SKM-1 (cell line): Measurements from ENCODE around the gene PSAPL1.

Experiments used
- DNase-seq: peaks from one replicate; lab custom pipeline; 2025; ENCODE audit not compliant: unreplicated experiment; lab: John Stamatoyannopoulos, UW

Gene PSAPL1

DNA sequence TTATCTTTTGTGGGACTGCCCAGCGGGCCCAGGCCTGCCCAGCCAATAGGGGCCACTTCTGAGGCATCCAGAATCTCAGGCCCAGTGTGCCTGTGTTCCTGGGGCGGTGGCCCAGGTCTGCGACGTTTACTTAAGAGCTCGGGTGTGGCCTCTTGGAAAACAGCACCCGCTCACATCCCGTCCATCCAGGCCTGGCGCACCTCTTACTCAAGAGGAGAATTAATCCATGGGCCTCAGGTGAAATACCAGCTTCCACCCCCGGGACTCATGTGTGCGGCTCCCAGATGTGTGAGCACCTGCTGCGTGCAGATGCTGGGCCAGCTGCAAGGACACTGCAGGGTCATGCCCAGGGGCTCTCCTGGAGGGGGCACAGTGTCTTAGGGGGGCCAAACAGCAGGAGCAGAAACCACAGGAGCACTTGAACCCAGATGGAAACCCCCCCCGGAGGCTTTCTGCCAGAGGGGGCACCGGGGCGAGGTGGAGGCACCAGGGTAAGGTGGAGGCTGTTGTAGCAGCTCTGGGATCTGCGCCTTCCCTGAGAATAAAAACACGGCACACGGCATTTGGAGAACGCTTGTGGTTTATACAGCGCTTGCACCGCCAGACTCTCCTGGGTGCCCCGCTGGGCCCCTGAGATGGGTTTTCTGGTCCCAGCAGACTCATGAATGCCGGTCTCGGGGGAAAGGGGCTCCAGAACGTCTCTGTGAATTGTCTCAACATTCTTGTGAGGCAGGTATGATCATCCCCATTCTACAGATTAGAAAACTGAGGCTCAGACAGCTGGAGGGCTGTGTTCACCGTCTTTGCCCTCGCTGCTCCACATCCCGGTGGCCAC is 2.8 kb downstream of the PSAPL1 start:
- no peak for DNase-seq

DNA sequence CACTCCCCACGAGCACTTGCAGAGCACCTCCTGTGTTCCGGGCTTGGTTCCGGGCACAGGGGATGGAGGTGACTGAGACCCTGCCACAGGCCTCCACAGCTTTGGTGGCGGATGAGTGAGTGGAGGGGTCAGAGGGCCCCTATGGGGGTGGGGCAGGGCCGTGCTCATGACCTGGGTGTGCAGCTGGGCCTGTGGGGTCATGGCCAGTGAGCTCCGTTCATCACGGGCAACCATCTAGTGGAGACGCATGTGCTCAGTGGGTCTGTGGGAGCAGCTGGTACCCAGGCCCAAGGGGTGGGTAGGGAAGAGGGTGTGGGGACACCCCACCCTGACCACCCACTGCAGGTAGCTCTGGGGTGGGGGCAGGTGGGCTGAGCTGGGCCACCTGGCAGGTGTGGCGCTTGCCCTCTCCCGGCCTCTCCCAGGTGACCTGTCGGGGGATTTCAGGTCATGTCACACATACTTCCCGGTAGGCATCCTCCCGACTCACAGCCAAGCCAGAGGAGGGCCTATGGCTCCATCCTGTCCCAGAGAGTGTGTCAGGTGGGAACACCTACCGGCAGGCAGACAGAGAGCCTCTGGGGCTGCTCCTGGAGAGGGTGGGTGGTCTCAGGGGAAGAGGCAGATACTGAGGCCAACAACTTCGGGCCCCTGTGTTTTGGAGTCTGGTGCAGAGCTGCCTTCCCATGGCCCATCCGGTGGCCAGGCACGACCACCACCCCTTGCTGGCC is 3.6 kb downstream of the PSAPL1 start:
- DNase-seq = no peak

DNA sequence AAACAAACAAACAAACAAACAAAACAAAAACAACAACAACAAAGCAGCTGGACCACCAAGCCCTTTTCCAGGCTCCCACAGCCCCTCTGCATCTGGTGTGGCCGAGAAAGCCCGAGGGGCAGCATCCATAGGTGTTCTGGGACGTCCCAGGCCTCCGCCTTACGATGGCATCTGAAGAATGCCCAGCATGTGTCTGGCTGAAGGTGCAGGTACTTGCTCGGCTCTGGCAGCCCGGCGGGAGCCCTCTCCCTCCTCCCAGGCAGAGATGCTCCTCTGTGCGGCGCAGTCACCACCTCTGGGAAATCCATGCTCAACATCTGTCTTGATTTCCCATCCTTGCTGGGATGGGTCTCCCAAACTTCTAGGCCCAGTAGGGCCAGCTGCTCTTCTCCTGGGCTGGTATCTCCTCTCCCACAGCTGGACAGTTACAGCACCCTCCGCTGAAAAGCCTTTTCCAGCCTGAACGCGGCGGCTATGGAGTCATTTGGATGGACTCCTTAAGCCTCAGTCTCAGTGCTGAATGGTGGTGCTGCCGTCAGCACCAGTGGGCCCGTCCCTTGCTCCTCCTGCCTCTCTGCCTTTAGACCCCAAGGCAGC is 4.3 kb downstream of the PSAPL1 start:
- no peak for DNase-seq

DNA sequence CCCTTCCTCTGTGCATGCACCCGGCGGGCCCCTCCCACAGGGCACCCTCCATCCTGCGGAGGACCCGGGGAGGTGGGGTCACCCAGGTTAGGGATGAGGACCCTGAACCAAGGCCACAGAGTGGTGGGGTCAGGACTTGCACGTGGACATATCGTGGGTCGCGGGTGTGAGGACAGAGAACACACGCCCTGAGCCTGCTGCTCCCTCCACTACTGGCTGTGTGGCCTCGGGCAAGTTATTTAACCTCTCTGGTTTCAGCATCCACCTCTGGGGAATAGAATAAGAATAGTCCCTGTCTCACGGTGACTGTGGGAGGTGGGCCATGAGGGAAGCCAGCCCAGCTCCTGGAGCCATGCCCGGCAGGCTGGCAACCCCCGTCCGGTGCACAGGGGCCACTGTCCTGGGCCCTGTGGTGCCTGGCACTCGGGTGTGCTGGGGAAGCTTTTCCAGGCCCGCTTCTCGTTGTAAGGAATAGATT is 5.1 kb downstream of the PSAPL1 start:
- no peak for DNase-seq

DNA sequence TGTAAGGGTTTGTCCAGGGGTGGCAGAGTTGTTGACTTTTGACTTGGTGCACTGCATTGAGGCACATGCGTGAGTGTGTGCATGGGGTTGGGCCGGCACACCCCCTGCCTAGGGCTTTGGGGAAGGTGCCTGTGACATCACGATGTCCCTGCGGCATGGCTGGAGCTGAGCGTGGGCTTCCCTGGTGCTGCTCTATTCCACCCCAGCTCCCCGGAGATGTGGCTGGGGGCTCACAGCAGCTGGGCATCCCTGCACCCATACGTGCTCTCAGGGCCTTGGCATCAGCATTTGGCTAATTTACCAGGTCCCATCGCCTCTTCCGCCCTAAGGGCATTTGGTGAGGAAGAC is 5.7 kb downstream of the PSAPL1 start:
- DNase-seq = no peak

DNA sequence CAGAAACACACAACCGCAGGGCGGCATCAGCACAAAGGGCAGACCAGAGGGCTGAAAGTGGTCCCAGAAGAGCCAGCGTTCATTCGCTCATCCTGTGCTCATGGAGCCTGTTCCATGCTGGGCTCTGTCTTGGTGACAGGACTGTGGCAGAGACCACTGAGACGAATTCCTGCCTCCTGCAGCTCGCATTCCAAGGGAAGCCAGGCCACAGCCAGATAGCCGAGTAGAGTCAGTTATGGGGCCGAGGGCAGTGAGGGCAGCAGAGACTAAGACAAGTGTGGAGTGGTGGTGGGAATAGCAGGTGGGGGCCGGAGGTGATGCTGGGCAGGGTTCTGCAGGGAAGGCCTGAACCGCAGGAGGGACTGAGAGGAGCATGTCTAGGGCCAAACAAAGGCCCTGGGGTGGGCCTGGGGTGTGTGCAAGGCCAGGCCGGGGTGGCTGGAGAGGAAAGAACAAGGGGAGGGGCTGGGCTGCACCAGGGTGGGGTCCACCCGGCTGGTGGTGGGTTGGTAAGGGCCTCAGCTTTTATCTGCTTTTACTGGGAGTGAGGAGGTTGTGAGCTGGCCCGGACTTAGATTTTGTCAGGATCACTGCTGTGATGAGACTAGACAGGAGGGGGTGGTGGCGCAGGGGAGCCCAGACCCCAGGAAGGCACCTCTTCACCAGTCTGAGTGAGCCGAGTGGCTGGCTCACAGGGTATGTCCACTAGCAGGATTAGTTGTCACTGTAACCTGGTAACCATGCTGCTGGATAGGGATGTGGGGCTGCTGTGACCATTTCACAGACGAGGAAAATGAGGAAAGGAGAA is 6.3 kb downstream of the PSAPL1 start:
- DNase-seq = no peak

DNA sequence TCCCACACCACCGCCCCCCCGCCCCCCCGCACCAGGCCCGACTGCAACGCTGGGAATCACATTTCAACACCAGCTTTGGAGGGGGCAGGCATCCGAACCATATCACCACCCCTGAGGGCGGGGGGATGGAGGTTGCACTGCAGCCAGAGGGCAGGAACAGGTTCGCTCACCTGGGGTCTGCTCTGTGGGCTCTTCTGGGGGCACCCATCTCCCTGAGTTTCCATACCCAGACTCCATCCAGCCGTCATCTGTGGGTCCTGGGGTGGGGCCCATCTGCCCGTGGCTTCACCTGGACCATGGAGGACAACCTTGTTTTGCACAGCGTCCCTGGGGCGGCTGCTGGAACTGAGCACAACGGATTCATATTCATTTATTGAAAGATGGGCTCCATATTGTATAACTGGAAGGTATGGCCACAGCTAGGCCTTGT is 6.9 kb downstream of the PSAPL1 start:
- no peak for DNase-seq

DNA sequence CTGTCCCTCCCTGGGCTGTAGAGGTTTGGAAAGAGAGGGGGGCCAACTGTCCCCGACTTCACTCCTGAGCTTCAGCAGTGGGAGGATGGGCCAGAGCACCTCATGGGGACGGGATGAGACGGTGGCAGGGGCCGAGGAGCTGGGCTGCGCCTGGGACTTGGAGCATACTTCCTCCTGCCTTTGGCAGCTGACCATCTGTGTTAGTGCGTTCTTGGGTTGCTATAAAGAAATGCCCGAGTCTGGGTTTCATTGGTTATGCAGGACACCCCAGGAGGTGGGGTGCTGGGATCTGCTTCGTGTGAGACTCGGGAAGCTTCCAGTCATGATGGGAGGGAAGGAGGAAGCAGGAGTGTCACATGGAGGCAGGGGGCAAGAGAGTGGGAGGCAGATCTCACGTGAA is 7.4 kb downstream of the PSAPL1 start:
- DNase-seq = no peak

DNA sequence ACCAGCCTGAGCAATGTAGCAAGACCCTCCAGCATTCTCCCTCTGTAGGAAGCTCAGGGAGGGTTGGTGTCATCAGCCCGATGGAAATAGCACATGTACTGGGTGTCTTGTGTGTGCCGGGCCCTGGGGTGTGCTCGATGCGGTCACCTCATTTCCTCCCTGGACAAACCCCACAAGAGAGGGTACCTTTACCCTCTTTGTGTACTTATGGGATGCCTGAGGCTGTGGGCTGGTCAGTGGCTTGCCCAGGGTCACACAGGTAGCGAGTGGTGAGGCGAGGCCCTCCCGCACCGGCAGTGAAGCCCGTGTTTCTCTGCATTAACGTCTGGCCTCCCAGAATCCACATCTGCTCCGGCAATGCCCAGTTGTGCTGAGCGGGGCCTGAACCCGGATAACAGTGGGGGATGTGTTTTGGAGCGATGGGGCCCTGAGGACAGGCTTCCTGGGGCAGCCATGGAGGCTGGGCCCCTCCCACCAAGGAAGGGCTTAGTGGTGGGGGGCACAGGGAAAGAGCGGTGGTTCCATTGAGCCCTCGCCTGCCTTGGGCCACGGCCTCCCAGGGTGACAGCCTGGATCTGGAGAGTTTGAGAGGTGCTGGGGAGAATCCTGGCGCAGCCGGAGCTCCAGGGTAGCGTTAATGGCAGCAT is 8.1 kb downstream of the PSAPL1 start:
- no peak for DNase-seq

DNA sequence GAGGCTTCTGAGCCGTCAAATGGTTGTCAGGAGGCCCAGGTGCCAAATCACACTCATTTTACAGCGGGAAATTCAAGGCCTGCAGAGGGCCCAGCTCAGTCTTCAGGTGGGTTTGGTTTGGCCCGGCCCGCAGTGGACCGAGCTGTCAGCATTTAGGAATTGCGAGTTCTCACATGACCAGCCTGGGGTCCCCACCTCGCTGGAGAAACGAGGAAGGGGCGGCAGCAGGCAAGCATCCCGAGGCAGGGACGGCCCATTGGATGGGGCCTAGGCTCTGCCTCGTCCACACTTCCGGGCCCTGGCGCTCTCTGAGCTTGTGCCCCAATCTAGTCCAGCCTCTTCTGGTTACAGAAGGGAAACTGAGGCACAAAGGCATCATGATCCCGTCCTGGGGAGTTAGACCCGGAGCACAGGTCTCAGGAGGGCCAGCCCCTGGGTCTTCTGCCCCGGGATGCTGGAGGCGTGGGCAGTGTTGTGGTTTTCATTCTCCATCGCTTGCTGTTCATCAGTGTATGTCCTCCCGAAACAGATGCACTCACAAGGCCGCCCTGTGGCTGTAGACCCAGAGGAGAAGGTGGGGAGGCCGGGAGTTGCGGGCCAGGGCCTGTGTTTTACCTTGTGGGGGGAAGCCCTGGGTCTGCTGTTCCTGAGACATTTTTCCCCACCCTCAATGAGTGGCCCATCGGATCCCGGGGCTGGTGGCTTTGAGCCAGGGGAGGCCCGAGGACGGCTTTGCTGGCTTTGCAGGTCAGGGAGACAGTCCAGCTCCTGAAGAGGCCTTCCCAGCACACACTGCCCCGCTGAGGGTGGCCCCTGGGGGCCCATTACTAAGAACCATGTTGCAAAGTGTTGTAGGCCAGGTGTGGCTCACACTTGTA is 8.9 kb downstream of the PSAPL1 start:
- DNase-seq = no peak

DNA sequence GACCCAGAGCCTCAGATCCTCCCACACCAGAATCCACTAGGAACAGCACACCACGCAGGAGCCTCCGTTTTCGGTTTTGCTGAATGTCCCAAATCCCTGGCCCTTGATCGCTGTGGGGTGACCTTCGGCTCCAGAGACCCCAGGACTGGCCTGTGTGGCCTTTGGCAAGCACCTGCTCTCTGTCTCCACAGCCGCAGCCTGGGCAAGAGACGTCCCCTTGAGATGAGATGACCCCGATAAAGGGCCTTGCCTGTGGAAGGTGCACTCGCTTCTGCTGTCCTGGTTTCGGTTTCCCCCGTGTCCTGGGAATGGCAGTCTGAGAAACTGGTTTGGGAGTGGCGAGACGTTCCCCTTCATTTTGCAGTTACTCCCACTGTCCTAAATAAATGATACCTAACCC is 9.6 kb downstream of the PSAPL1 start:
- no peak for DNase-seq

DNA sequence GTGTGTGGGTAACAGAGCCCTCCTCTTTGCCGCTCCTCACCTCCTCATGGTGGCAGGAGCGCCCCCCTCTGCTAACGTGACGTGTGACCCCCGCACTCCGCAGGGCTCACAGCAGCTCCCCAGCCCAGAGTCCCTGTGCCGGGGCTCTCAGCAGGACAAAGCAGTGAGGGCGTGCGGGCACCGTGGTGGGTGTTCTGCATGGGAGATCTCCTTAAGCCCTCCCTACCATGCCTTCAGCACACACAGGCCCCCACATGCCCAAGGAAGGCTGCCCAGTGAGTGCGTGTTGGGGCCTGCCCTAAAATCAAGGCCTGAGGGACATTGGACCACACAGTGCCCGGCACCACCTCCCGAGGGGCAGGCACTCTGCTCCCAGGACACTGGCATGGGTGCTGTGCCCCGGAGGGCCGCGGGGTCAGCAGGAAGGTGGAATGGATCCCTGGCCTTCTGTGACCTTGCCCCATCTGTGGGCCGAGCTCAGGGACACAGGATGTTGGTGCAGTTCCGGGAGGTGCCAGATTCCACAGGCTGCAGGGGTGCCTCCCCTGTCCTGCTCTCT is 10.1 kb downstream of the PSAPL1 start:
- DNase-seq = no peak

DNA sequence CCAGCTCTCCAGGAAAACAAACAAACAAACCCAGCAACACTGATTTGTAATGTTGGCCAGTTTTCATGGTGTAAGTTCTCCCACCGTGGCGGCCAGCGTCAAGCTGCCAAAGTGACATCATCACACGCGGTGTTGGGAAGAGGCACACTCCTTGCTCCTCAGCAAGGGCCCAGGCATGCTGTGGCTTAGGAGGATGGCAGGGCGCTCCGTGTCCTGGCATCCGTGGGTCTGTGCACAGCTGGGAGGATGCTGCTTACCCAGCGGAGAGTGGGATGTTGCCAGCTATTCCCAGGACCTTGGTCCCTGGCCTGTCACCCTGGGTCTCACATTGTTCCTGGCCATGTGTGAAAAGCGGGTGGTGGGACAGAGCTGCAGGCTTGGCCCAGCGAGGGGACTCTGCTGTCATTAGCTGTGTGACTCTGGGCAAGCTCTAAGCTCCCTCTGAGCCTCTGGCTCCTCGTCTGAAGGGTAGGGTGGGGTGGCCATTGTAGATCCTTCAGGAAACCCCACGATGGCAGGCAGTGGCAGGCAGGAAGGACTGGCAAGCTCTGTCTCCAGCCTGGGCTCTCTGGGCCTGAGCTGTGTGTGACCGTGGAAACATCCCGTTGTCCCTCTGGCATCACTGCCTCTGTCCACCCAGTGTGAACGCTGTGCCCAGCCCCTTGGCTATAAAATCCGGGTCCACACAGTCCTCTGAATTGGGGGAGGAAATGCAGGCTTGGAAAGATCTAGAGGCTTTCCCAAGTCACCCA is 10.8 kb downstream of the PSAPL1 start:
- no peak for DNase-seq

DNA sequence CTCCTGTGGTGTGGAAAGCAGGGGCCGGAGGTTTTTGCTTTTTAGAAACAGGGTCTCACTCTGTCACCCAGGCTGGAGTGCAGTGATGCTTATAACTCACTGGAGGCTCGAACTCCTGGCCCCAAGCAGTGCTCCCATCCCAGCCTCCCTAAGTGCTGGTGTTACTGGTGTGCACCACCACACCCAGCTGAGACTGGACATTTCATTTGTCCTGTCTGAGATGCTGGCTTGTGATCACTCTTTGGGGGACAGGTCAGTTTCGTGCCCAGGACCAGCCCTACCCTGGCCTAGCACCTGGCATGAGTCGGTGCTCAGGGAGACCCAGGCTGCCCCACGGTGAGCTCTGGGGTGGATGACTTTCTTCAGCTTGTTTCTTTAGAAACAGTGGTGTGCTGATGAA is 11.3 kb downstream of the PSAPL1 start:
- no peak for DNase-seq

DNA sequence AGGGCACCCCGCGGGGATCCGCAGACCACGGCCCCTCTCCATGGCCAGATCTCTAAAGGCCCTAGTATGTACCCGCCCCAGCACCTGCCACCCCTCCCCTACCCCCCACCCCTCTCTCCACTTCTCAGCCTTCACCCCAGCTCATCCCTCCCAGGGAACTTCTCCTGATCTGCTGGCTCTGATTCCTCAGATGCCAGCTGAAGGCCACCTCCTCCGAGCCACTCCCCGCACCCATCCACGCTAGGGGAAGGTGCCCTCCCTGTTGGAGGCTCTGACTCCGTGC is 11.9 kb downstream of the PSAPL1 start:
- DNase-seq = no peak

DNA sequence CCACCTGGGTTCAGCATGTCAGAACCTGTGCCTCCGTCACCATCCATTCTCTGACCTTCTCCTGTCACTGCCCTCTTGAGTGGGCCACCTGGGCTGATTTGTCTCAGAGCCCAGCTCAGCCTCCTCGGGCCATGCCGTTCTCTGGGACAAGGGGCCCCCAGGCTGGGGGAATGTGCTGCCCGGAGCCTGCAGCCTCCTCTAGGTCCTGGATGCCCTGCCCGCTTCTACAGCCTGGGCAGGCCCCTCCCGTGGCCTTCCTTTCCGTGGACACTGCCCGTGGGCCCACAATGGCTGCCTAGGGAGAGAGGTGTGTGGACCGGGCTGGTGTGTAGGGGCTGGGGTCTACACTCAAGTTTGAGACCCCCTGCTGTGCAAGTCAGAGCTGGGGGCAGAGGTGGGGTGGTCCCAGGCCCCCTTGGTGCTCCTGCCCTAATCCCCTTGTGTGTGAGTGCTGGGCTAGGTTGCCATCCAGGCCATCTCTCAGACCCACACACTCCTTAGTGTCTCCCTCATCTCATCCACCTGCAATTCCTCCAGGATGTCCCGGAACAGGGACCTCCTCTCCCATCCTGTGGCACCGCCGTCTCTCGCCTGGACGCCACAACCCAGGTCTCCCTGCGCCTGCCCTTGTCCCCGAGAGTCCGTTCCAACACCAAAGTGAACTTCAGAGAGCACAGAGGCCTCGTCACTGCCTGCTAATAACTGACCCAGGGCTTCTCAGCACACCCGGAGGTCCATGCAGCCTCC is 12.4 kb downstream of the PSAPL1 start:
- no peak for DNase-seq

DNA sequence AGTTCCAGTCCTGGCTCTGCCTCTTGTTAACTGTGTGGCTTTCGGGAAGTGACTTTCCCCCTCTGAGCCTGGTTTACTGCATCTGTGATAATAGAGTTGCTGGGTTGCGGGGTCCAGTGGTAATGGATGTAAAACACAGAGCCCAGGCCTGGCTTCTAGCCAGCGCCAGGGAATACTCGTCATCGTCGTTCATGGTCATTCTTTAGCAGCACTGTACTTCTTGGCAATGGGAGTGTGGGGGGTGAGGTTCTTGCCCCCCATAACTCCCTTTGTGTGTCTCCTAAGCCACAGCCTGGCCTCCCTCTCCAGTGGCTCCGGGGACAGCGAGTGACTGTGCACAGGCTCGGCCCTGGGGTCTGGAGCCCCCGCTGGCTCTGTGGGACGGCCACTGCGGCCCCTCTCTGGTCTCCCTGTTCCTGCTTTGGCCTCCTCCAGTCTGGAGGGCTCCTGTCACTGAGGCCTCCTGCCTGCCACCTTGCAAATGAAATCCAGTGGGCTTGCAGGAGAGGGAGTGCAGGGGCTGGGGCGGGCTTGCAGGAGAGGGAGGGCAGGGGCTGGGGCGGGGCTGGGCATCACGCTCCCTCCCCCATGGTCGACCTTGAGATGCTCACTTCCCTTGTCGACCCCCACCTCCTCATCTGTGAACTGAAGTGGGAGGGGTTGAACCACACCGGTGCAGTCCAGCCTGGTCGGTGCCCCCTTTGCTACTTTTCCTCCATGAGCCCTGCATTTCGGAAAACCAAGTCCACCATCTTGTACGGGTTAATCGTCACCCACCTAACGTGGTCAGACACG is 13.2 kb downstream of the PSAPL1 start:
- no peak for DNase-seq

DNA sequence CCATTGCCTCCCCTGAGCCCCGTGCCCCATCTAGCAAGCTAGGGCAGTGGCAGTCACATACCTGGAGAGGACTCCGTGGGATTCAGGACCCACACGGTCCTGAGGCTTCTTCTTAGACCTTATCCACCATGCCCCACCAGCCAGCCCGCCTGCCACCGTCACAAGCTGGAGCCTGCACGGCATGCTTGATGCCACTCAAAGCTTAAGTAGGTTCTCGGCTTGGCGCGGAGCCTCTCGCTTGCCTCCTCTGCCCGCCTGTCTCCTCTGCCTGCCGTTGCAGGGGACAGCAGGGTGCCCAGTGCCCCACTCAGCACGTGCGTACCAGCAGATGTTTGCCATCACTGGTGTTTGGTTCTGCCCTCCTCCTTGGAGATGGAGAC is 14.1 kb downstream of the PSAPL1 start:
- DNase-seq = no peak
